ENCODE results near the gene CCL4.

Gene CCL4

DNA sequence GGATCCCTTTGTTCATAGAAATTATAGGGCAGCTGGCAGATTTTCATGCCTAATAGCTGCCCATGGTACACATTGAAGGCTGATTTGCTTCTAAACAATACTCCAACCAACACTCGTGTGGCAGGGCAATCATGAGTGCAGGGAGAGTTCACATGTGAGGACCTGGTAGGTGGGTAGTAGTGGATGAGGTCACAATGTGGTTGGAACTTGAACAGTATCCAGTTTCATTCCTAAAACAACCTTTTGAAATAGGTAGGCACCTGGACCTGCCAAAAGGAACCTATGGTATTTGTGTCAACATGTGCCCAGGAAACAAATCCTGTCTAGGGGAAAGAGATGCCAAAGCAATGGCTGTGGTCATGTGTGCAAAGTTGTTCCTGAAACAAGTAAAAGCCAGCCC is 32.8 kb downstream of the CCL4 start:
- no peak for FAIRE-seq

DNA sequence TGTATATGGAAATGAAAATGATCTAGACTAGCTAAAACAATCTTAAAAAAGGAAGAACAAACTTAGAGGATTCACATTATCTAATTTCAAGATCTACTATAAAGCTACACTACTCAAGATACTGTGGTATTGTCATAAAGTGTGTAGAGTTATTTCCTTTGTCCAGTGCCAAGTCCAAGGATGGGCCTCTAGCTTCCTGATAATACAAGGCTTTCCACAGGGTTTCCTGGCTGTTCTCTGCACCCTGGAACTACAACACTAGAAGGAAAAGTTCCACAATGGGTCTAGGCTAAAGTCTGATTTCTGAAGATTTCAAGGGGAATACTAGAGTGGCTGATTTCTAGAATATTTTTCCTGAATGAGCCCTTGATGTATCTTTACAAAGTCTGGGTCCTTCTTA is 38.6 kb downstream of the CCL4 start:
- DNase-seq (ENCODE audit: insufficient read length, low spot score) = no peak
- no peak for FAIRE-seq

More for the DNA sequence above, 32.8 kb downstream of the CCL4 start:
- no peak for DNase-seq (ENCODE audit: insufficient read length, low spot score)

DNA sequence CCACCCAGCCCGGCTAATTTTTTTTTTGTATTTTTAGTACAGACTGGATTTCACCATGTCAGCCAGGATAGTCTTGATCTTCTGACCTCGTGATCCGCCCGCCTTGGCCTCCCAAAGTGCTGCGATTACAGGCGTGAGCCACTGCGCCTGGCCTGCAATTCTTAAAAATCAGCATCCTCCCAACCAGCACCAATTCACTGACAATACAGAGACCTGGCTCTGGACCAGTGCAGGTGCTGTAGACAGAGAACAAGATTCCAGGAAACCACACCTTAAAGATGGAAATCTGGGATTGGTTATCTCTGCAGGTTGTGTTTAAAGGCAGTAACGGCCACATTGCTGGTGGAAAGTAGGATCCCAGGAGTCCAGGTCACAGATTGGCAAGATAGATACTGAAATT is 39.2 kb downstream of the CCL4 start:
- DNase-seq (ENCODE audit: insufficient read length, low spot score) (no peak), FAIRE-seq (no peak)

DNA sequence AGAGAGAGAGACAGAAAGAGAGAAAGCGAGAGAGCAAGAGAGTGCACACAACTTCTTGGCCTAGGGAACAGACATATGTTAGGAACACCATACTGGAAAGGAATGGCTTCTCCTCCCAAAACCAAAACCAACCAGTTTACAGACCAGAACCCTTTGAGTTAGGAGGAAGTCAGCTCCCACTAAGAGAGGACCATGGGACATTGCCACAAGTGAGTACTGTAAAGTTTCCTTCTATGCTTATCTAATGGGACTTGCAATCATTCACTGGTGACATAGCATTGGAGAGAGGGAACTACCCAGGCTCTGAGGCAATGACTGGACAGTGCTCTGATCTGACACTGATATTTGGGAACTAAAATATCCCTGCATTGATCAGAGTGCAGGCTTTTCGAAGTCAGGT is 40.4 kb downstream of the CCL4 start:
- no peak for FAIRE-seq

DNA sequence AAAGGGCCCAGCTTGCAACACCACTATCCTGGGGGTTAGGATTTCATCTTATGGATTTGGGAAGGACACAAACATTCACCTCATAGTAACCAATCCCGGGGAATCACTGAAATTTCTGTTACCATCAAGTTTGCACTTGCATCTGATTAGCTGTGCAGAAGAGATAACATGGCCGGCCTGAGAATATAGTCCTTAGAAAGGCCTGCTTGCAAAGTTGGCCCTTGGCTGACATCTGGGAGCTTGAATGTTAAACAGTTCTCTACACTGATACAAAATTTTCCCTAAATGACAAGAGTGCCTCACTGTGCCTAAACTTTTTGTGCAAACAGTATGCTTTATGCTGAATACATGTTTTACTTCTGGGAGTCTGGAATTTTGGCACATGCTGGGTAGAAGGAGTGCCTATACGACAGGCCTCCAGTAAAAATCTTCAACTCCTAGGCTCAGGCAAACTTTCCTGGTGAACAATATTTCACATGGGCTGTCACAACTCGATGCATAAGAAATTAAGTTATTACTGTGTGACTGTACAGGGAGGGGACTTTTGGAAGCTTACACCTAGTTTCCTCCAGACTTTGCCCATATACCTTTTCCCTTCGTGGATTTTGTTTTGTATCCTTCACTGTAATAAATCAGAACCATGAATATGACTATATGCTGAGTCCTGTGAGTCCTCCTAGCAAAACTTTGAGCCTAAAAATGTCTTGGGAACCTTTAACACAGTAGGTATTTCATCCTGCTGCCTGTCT is 41.5 kb downstream of the CCL4 start:
- no peak for FAIRE-seq
- no peak for DNase-seq (ENCODE audit: insufficient read length, low spot score)

More for the DNA sequence above, 40.4 kb downstream of the CCL4 start:
- no peak for DNase-seq (ENCODE audit: insufficient read length, low spot score)

DNA sequence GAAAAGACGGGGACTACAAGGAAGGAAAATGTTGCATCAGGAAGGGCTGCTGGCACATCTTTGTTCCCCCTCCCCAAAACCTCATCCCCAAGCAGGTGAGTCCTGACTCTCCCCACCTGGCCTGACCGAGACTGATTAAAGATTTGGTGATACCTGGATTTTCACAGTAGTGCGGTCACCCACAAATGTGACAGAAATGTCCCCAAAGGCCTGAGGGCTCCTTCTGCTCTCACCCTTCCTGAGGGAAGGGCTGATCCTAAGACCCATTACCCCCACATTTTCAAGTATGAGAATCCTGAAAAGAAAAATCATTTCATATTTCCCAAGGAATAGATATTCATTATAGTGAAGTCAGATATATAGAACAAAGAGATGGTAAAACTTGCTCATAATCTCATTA is 44.0 kb downstream of the CCL4 start:
- no peak for FAIRE-seq
- no peak for DNase-seq (ENCODE audit: insufficient read length, low spot score)

DNA sequence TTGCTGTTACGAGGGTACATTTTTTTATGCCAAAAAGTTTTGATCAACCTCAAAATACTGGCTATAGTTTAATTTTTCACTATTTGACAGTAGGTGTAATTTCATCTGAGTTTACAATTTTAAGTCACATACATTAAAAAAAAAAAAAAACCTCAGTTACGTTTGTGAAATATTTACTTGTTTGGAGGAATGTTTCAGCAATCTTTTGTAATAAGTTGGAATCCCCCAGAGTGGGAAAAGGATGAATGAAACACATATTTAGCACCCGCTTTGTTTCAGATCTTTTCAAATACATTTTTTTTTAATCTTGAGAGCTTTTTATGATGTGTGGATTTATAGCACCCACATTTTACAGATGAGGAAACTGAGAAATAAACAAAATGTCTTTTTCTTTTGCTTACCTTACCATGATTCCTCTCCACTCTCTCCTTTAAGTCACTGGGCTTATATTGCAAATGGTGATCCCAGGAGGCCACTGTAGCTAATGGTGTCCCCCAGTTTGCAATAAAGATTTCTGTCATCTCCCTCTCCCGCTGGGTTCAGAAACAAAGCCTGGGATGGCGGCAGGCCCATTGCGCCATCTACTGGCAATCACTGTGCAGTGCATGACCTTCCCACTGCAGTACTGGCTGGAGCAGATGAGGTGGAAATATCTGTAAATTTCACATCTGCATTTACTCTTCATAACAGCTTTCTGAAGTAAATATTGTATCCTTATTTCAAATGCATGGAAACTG is 45.1 kb downstream of the CCL4 start:
- peak; percentile 83 for DNase-seq (ENCODE audit: insufficient read length, low spot score)
- no peak for FAIRE-seq

DNA sequence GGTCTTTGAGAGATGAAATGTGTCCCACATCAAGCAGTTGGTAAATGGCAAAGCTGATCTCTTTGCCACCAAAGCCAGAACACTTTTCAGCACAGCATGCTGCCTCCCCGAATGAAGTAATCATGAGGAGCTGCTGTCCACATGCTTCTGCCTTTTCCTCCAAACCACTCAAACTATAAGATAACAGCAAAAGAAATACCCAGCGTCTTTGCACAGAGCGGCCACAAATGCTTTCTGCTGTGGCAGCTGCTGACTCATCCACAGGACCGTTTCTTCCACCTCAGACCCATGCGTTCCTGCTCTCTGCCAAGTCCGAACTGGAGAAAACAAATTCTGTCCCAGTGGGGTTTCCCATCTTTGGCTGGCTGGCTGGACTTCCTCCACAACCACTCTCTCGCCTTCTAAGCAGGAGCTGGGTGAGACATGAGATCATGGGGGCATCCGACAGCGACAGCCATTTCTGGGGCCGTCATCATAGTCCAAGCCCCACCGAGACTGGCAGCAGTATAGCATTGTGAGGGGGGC is 45.7 kb downstream of the CCL4 start:
- FAIRE-seq (no peak), DNase-seq (ENCODE audit: insufficient read length, low spot score) (no peak)

DNA sequence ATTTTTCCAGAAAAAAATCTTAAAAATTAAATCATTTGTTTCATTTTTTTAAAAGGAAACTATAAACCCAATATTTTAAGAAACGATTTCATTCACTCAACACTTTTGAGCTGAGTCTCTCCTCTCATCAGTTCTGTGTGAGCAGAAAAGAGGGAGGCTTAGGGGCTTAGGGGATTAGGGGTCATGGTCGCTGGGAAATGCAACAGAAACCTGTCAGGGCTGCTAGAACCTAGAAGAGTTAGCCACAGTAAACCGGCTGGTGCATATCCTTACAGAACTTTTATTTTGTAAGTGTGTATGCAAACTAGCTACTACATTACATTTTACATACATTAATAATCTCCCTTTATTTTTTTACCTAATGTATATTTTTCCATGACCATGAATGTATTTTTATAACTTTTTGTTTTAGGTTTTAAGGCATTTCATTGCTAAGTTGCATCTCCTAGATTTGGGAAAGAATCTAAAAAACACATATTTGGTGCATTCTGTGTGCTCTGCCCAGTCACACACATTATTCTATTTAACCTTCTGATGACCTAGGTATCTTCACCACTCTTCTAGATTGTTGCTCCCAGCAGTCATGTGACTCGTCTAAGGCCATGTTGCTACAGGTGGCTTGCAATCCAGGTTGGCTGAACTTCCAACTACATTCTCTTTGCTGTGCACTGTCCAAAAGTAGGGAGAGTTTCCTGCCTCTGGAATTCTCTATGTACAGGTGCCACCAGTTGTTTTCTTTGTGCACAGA is 48.4 kb downstream of the CCL4 start:
- DNase-seq (ENCODE audit: insufficient read length, low spot score) (no peak), FAIRE-seq (no peak)

DNA sequence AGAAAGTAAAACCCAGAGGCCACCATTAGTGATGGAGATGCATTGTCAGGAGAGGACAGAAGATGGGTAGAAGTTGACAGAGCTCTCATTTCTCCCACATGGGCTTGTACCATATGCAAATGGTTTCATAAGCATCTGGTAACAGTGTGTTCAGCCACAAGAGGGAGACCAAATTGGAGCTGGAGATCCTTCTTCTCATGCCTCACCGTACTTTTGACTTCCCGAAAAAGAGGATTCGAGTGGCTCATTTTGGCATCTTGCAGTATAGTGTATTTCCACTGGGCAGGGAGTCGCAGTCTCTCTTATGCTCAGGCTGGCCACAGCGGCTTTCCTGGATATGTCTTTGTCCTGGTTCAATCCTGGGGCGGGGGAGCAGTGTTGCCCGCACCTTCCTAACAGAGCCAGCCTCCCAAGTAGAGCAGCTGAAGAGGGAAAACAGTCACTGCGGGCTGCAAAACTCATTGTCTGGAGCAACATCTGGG is 49.1 kb downstream of the CCL4 start:
- DNase-seq (ENCODE audit: insufficient read length, low spot score) (no peak), FAIRE-seq (no peak)

DNA sequence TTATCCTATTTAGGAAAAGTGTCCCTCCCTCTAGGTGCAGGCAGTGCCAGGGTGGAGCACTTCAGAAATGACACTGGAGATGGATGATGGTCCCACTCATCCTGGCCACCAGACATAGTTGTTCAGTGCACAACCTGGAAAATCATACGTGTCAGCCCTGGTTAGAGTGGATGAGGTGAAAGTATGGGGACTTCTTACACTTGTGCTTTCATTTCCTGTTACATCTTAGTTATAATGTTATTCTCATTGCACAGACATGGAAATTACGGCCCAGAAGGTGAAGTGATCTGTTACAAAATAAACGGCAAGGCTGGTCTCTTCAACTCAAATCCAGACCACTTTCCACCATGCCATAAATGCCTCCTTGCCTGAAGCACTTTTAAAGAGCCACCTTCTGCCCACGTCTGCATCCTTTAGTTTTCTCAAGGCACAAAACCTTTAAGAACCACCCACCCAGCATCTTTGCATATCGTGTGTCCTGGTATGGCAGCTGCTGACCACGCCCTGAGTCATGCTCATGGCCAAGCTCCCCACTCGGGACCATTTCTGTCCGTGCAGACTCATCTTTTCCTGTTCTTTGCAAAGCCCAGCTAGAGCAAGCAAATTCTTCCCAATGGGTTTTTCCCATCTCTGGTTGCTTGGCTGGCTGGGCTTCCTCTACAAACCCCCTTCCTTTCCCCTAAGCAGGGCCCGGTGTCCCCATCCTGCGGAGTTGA is 50.4 kb downstream of the CCL4 start:
- no peak for FAIRE-seq
- DNase-seq (ENCODE audit: insufficient read length, low spot score) = no peak

Measured in HTR-8/SVneo (cell line).